DLD1 (cell line): ENCODE results near the gene CLCN5.

Source experiments
- in situ Hi-C: cut with HindIII; loops from 2 replicates; pipeline ENCODE4 v1.10.0; 2017; ENCODE audit warnings: low sequenced_read_pairs

The CLCN5 gene

DNA sequence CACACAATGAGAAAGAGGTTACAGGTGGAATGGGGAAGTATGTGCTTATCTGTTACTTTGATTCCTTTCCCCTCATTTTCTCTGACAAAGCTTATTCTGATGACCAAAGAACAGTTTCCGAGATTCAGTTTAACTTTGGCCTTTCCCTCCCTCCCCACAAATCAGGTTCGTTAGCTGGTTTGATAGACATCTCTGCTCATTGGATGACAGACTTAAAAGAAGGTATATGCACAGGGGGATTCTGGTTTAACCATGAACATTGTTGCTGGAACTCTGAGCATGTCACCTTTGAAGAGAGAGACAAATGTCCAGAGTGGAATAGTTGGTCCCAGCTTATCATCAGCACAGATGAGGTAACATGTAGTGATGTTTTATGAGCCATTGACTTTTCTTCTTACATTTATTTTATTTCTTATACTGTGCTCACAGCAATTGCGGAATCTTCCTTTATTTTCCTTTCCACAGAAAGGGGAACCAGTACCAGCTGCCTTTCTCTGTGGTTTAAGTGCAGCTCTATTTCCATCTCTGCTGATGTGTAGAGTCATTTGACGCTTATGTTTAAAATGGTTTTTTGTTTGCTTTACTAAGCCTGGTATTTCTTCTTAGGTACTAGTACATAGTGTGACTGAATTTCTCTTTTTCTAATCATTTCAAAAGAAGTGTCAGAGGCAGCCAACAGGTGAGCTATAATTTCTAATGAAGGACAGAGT is 153.4 kb downstream of the CLCN5 start:
- in situ Hi-C loops: no loop called here

DNA sequence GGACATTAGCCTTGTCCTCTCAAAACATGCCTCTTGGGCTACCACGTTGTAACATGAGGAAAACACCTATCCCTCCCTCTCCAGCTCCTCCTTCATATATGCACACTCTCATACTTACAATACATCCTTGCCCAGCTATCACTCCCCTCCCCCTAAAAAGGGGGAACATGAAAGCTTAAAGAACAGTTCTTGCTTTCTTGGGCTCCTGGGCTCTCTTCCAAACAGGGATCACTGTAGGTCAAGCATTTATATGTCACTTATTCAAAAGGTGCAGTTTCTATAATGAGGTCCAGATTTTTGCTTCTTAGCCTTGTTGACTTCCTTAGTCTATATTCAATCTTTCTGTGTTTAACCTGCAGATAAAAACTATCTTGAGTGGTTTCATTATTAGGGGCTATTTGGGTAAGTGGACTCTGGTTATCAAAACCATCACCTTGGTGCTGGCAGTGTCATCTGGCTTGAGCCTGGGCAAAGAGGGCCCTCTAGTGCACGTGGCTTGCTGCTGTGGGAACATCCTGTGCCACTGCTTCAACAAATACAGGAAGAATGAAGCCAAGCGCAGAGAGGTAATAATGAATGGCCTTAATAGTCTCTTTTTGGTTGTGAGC is 159.0 kb downstream of the CLCN5 start:
- in situ Hi-C loops: no loop called here

DNA sequence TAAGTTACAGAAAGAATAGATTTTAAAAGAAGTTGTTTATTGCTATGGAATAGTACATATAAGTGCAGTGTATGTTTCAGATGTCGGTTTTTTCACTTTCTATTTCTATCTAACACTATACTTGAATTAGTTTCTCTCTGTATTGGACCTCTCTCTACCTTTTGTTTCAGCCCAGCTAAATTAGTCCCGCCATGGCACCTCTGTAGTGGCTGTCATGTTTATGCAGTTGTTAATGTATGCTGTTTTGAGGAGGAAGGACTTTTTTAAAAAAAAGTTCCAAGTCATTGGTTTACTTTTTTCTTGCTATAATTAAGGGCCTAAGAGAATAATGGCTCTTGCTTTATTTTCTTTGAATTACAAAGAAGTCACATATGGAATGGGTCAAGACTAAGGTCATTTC is 160.3 kb downstream of the CLCN5 start:
- in situ Hi-C loops: no loop called here

DNA sequence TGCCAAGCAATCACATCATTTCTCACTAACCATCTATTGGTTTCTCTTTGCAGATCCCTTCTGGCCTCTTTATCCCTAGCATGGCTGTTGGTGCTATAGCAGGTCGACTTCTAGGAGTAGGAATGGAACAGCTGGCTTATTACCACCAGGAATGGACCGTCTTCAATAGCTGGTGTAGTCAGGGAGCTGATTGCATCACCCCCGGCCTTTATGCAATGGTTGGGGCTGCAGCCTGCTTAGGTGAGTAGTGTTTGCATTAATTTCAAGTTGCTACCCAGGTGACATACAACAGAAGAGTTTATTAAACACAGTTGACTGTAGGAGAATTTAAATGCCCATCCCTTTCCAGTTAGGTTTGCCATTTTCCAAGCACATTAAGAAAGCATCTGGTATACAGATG is 166.2 kb downstream of the CLCN5 start:
- in situ Hi-C loops: no loop called here

DNA sequence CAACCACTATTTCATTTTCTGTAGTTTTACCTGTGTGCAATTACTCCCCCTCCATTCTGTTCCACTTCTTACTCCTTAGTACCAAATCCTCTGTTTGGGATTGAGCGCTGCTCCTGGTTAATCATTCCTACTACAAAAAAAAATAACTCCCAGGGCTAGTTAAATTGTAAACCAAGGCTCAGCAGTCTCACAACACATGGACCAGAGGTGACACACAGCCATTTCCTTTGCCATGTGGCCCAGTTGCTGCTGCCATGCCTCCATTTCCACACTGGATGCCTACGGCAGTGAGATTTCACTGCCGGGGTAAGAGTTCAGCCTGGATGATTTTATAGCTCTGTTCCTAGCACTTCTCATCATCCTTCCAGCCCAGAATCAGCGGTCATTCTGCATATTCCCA is 171.2 kb downstream of the CLCN5 start:
- in situ Hi-C loops: no loop called here

DNA sequence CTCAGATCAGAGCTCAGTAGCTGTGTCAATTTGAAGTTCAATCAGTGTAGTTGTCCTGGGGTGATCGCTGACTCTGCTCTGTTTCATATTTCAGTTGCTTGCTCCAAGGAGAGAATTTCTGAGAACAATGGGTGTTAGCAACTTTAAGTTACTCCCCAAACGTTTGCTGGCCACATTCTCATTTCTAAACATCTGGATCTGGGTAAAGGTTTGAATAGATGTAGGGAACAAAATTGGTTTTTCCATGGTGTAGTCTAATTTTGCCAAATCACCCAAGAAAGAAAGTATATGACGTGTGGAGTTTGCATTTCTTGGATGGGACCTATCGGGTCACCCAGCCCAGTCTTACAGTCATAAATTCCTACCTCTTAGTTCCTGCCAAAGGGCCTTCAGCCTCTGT is 174.7 kb downstream of the CLCN5 start:
- in situ Hi-C loops: no loop called here

DNA sequence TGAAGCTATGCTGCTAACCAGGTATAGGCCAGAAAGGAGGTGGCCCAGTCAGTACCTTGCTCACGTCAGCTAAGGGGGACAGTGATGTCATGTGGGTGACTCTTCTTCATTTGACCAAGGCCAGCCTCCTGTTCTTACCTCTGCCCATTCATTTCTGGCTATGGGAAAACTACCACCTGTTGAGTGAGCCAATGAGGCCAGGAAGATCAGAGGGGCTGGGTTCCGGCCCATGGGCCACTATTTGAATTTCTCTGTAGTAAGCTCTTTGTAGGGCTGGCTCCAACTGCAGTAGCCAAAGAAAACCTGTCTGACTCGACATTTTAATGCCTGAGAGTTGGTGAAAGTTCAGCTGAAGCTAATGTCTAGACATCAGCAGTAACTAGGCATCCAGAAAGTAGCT is 175.8 kb downstream of the CLCN5 start:
- in situ Hi-C loops: no loop called here

DNA sequence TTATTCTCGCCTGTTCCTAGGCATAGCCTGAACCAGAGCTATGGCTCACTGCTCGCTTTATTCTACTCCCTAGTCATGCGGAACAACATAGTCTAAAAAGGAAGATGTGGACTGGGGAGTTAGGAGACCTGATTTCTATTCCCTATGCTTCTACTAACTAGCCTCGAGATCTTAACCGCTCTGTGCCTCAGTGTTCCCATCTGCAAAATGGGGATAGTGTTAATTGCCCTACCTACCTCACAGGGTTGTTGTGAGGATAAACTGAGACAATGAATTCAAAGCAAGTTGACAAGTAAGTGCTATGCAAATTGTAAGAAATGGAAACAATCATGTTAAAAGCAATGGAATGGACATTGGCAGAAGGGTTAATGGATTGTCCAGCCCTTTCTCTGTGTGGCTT is 176.4 kb downstream of the CLCN5 start:
- in situ Hi-C loops: no loop called here

DNA sequence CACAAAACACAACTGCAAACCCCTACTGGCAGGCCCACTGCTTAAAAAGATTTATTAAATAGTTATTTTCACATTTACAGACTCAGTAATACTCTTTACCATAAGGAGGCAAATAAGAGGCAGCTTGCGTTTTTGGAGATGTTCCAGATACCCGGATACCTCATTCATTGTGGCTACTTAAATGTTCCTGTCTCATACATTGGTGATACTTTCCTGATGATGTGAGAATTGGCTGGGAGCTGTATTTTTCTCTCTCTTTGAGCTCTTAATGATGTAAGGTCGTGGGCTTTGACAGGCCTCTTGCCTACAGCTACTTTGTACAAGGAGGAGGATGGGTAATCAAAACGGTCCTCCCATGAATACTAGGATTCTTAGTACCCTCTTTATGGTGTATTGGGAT is 176.9 kb downstream of the CLCN5 start:
- in situ Hi-C loops: no loop called here

DNA sequence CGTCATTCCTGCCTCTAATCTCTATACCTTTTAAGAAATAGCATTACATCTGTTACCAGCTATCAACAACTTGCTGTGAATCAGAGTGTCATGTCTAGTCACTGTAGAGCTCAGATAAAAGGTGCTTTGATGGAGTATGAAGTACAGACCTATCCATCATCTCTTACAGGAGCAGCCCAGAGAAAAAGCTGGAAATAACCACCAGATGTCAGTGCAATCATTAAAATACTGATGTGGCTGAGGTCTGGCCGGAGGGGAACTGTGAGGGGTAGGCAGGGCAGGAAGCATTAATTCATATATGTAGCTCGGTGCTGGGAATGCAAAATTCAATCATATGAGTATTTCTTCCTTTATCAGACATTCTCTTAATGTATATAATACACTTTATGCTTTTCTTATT is 177.8 kb downstream of the CLCN5 start:
- in situ Hi-C loops: no loop called here

DNA sequence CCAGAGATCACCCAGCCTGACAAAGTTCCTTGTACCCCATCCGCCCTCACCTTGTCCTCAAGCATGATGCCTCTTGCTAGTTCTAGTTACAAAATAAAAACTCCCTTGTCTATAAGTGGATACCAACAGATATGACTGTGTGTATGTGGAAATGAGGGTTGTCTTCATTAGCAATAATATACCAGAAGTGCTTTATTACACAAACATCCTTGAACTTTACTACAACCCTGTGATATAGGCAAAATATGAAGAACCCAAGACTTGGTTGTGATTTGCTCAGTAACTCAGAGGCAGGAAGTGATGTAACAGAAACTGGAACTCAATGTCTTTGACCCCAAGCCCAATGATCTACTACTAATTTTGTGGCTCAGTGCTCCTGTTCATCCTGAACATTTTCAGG is 180.8 kb downstream of the CLCN5 start:
- in situ Hi-C loops: no loop called here

DNA sequence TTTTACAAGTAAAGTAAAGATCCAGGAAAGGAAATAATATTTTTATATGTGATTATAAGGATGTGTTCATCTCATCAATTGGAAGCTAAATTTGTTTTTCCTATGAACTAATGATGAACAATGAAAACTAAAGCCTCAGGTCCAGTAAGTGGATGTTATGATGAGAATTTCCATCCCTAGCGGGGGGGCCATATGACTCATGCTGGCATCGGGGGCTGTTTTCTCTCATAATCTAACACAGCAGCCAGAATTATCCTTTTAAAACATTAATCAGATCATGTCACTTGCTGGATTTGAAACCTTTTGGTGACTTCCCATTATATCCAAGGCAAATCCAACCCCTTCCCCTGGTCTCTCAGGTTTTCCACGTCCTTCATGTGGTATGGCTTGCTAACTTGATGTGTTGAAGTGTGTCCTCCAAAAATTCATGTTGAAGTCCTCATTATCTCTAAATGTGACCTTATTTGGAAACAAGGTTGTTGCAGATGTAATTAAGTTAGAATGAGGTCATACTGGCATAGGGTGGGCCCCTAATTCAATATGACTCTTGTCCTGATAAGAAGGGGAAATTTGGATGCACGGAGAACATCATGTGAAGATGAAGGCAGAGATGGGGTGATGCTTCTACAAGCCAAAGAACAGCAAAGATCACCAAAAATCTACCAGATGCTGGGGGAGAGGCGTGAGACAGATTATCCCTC is 181.6 kb downstream of the CLCN5 start:
- in situ Hi-C loops: no loop called here

DNA sequence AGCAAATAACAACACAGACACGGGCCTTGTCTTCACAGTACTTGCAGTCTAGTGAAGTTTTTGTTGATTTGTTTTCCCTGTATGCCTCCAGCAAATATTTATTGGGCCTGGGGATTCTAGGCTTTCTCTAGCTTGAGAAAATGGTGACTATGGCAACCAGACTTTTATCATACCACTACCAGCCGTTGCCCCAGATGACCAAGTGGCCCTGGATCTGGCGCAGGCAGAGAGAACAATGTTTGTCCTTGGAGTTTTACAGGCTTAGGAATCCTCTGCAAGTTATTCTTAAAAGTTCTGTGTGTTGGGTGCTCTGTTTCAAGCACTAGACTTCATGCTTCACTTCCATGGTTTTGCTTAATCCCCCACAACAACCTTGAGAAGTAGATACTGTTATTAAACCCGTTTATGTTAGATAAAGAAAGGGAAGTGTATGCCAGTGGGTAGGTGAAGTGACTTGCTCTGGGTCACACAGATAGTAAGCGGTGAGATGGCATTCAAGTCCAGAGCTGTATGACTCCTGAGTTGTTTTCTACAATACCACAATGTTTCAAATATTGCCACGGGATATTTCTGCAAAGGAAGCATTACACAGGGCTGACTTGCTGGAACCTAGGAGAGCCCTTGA is 183.8 kb downstream of the CLCN5 start:
- in situ Hi-C loops: no loop called here

DNA sequence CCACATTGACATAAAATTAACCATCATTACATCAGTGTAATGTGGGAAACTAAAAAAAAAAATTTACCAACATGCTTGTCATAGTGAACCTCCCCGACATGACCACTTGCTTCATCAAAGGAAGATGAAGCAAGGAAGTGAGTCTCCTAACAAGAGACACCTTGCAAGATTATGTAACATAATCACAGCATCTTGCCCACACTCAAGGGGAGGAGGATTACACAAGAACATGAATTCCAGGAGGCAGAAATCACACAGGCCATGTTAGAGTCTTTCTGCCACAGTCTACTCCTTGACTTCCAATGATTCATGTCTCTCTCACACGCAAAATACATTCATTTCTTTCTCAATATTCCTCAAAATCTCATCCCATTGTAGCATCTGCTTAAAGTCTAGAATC is 185.1 kb downstream of the CLCN5 start:
- in situ Hi-C loops: no loop called here

DNA sequence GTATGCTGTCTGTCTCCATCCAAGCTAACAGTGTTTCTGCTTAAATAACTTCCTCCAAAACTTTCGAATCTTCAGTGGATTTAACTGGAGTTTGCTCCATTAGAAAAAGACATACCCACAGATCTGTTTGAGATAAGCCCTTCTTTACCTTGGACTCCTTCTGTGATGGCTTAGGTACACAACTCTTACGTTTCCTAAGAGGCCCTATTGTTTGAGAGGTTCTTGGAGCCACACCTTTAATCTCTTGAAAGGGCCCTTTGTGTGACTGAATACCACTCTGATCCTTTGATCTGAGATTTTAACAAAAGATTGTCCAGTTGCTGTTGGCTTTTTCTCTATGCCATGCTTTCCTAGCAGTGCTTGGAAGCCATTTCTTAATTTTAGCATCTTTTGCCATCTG is 185.9 kb downstream of the CLCN5 start:
- in situ Hi-C loops: no loop called here

DNA sequence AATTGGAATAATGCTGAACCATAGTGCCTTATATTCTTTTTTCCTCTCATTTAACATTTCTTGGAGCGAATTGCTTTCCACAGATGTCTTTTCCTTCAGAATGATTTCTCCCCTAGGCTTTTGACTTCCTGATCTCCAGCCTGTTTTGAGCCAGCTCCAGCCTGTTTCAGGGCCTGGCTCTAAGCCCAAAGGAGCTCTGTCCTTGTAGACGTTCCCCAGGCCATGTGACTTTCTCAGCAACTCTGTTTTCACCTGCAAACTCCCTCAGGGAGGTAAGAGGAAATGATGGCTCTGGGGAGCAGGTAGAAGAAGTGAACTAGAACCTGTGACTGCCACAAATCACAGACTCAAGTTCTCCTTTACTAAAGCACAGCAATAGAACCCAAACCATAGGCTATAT is 189.3 kb downstream of the CLCN5 start:
- in situ Hi-C loops: no loop called here

DNA sequence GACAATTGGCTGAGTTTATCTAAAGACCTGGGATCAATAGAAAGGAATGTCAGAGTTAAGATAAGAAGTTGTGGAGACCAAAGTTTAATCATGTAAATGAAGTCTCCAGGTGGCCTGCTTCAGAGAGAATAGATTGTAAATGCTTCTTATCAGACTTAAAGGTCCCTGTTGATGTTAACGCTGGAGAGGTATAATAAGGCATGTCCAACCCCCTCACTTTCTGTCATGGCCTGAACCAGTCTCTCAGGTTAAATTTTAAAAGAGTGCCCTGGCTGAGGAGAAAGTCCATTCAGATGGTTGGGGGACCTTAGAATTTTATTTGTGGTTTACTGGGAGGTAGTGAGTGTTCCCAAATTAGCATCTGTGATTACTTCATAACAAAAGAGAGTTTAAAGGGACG is 191.7 kb downstream of the CLCN5 start:
- in situ Hi-C loops: no loop called here

DNA sequence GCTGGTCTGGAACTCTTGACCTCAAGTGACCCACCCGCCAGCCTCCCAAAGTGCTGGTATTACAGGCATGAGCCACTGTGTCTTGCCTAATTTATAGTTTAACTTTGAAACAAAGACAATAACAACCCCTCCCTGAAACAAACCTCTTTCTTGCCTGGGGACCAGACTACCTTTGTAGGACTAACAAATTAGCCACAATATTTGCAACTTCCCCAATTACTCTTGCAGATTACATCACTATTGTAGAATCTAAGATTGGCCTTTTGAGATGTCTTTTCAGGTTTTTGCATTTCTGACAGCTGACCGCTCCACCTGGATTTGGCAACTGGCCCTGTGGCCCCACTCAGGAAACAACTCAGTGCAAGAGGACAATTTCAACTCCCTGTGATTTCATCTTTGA is 193.6 kb downstream of the CLCN5 start:
- in situ Hi-C loops: no loop called here

DNA sequence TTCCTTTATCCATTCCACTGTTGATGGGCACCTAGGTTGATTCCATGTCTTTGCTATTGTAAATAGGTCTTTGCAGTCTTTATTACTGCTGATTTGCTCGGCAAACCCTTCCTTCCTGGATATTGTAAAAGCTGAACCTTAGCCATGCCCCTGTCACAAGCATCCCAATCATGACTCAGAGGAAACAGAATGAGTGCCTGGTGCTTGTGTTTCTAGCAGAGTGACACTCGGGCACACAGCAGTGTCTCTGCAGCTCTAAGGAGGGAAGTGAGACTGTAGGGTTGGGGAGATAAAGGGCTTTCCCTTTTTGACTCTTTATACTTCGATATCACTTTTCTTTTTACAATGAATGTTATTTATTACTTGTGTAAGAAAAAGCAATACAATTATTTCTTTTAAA is 195.1 kb downstream of the CLCN5 start:
- in situ Hi-C loops: no loop called here

DNA sequence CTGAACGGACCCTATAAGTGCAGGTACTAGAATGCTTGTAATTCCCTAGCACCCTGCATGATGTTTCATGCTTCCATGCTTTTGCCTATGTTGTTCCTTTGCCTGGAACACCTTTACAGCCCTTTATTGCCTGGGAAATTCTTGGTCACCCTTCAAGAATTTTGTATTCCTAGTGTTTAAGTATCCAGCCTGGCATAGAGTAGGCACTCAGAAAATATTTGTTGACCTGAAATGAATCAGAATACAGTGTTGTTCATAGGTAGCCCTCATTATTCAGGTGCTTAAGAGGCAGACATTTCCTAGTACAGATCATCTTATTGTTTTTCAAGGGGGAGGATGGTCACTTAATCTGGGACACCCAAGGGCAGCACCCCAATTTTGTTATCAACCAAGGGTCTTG is 203.1 kb downstream of the CLCN5 start:
- in situ Hi-C loops: no loop called here

DNA sequence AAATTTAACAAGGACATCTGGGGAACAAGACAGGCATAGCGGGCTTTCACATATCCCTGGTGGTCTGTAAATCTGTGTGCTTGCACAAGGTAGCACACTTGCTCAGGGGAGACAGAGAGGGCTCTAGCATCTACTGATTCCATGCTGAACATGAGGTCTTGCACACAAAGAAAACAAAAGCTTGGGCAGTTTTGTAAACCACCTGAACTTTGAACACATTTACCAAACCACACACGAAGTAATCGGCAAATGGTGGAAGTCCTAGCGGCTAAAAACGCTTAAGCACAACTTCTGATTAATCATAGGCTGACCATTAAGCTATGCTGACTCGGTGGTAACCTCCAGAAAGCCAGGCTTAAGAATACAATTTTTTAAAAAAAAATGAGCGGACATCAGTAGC is 225.6 kb downstream of the CLCN5 start:
- in situ Hi-C loops: no loop called here
